GM10266 (cell line): ENCODE measurements around the gene DMD.

ENCODE experiments used
- DNase-seq: peaks from one replicate; pipeline ENCODE4 v3.0.0; 2012; ENCODE audit errors: extremely low spot score
- TF ChIP-seq, protein P1 (sequence below): IDR thresholded peaks from 2 replicates; pipeline ENCODE4 v1.5.1; 2012; ENCODE audit warnings: mild to moderate bottlenecking, low read depth; ENCODE audit not compliant: control insufficient read depth, insufficient read depth; ENCODE audit errors: missing control alignments

DMD gene

DNA sequence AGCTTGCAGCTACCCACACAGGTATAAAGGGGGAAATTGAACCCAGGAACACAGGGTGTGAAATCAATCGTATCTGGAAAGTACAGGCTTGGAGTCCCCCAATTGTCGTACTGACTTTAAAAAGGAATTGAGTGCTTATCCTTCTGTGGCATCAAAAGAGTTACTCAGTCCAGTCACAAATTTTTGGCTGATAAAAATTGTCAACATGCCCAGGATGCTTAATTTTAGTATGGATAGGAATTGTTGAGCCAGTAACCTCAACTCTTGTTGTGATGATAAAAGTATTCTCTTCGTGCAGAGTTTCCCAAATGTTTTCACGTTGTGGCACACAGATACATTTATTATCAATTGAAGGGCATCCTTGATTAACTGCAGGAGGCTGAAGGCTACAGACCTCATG is 2096.0 kb downstream of the DMD start:
- TF ChIP-seq, protein P1, sequence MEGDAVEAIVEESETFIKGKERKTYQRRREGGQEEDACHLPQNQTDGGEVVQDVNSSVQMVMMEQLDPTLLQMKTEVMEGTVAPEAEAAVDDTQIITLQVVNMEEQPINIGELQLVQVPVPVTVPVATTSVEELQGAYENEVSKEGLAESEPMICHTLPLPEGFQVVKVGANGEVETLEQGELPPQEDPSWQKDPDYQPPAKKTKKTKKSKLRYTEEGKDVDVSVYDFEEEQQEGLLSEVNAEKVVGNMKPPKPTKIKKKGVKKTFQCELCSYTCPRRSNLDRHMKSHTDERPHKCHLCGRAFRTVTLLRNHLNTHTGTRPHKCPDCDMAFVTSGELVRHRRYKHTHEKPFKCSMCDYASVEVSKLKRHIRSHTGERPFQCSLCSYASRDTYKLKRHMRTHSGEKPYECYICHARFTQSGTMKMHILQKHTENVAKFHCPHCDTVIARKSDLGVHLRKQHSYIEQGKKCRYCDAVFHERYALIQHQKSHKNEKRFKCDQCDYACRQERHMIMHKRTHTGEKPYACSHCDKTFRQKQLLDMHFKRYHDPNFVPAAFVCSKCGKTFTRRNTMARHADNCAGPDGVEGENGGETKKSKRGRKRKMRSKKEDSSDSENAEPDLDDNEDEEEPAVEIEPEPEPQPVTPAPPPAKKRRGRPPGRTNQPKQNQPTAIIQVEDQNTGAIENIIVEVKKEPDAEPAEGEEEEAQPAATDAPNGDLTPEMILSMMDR = no peak

DNA sequence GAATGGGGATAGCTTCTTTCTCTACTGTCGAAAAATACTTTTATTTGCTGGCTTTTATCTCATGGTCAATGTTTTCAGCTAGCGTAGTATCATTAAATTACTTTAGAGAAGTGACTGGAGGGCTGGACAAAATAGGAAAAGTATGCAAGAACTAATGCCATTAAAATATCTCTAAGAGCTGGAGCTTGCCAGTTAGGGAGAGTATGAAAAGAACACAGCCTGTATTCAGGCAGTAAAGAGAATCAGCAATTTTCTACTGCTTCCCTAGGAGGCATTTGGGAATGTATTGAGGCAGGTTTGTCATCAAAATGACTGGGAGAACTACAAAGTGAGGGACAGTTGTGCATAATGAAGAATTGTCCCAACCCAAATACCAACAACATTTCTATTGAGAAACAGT is 2096.5 kb downstream of the DMD start:
- TF ChIP-seq, protein P1 = no peak

More for the DNA sequence above, 2096.0 kb downstream of the DMD start:
- no peak for DNase-seq

DNA sequence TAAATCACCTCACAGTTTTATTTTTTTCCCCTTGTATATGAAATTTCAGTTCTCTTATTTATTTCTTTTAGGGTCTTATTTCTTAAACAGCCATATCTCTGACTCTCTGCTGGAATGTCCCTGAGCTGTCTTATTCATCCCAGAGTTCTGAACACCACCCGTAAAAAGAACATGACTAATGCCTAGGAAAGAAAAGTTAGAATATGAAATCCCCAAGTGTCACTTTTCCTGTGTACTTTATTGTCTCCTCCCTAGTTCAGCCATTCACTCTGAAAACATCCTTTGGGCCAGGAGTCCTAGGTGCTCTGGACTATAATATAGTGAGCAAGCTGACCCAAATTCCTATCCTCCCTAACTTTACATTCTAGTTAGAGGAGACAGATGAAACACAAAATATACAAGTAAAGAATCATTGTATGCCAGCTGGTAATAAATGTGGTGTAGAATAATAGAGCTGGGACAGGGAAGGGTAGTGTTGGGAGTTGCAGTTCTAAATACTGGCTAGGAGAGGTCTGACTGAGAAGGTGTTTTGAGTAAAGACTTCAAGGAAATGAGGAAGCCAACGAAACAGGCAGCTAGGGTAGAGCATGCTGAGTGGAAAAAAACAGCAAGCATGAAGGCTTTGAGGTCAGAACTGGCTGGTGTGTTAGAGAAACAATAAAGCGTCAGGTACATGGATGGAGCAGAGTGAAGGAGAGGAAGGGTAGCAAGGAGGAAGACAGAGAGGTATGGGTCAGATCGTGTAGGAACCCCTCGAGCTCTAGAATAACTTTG is 2098.9 kb downstream of the DMD start:
- DNase-seq = no peak
- TF ChIP-seq, protein P1 = no peak

More for the DNA sequence above, 2096.5 kb downstream of the DMD start:
- no peak for DNase-seq

DNA sequence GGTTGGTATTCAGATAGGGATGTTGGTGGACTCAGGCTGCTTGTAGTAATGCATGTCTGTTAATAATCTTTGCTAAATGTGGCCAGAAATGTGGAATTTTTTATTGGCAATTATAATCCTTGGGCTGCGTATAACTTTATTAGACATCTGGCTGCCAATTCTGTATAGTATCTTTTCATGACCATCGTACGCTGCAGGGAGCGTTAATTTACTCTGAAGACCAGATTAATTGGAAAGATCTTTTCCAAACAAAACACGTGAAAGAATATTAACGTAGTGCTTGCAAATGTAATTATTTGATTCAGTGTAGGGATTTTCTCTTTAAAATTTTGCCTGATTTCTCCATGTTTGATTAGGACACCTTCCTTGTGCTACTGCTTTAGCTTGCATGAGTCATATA is 2100.7 kb downstream of the DMD start:
- no peak for DNase-seq
- TF ChIP-seq, protein P1 = no peak

DNA sequence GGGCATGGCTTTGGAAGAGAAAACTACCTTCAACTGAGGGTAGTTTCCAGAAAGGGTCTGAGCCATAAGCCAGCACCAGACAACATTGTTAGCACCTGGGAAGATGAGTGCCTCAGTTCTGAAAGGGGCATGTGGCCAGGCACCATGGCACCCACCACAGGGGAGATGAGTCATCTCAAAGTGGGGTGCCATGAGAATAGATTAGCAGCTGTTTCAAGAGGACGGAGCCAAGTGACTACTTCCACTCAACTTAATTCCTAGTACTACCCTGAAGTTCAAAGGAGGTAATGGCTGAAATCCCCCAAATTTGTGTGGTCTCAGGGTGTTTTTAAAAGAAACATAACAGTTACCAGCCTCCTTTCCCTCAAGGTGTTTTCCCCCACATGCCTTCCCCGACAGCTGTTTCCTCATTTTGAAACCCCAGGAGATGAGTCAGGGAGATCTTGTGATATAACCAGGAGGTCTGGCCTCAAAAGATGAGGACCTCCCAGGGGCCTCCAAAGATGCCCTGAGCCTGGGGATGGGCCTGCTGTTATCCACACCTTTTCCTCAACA is 2111.7 kb downstream of the DMD start:
- DNase-seq = peak; percentile 22
- TF ChIP-seq, protein P1 = no peak

DNA sequence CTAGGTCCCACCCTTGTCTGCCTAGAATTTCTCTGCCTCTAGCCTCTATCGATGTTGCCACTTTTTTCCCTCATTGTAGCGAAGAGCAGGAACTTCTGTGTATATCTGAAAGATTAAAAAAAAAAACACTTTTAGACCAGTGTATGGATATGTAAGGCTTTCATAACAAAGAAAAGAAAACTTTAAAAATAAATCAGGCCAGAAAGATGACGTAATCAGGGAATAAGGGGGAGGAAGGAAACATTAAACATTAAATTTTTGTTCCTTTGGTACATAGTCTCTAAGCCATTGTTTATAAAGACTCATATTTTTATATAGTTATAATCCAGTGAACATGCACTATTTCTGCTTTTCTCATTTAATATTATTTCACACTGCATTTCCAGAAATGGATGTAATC is 2113.3 kb downstream of the DMD start:
- TF ChIP-seq, protein P1 = no peak
- no peak for DNase-seq

DNA sequence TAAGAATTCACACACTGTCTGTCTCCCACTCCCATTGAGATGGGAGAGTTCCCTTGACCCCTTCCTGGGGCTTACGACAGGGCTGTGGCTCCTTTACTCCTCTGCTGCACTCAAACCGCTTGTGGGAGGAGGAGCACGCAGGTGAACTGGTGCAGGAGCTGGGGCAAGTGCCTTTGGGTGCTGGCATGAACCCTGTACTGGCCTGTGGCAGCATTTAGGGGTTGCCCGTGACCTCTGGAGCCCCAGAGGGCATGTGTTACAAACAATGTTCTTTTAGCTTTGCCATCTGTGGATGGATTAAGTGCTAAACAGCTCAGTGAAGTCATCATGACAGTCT is 2117.7 kb downstream of the DMD start:
- DNase-seq = no peak
- TF ChIP-seq, protein P1 = no peak
